ENCODE results near the gene CYP27A1. TPM values are rescaled to one million over a fixed set of nuclear protein-coding genes. Genes with fewer than 3 reads are reported as not detected.

CYP27A1 gene
- total RNA-seq, 1 donor from 2014 or later: 6.7 TPM

GRCh38 chr2:218811382-218811781 lies 29.4 kb downstream of the CYP27A1 start:
- intact Hi-C loops (cut with micrococcal nuclease): no loop called here
- H3K36me3 ChIP-seq: peaks cover 41% of the 10 kb centered on the region
- TF ChIP-seq CTCF (IDR thresholded peaks at IDR 0.05; ENCODE audit: borderline replicate concordance): no peak
- no peak for DNase-seq
- peaks cover 7% of the 10 kb centered on the region for H3K4me1 ChIP-seq
- no peaks in the 10 kb centered on the region for H3K27me3 ChIP-seq (ENCODE audit: low read depth)
- no peak overlapping the region for H3K4me3 ChIP-seq
- no peak overlapping the region for H3K27ac ChIP-seq (replicated peaks)
- no peaks in the 10 kb centered on the region for H3K9me3 ChIP-seq (replicated peaks)

GRCh38 chr2:218812096-218812815 lies 30.3 kb downstream of the CYP27A1 start:
- Histone ChIP-seq H3K4me1 (no peaks in the 10 kb centered on the region), H3K27ac (replicated peaks) (no peak overlapping the region), H3K36me3 (peaks cover 44% of the 10 kb centered on the region), H3K9me3 (replicated peaks) (no peaks in the 10 kb centered on the region), H3K27me3 (ENCODE audit: low read depth) (no peaks in the 10 kb centered on the region), H3K4me3 (no peak overlapping the region)
- DNase-seq: no peak
- intact Hi-C loops (cut with micrococcal nuclease): no loop called here
- TF ChIP-seq CTCF (IDR thresholded peaks at IDR 0.05; ENCODE audit: borderline replicate concordance): no peak

DNA sequence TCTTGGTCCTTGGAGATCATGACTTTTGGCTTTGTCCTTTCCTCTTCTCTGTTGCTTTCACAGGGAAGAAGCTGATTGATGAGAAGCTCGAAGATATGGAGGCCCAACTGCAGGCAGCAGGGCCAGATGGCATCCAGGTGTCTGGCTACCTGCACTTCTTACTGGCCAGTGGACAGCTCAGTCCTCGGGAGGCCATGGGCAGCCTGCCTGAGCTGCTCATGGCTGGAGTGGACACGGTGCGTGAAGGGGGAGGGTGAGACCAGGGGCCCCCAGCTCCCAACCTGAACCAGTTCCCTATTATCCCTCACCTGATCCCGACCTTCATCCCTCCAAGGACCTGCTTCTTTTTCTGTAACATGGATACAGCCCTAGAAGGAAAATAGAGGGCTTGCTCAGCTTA lies 30.9 kb downstream of the CYP27A1 start:
- H3K9me3 ChIP-seq (replicated peaks): no peaks in the 10 kb centered on the region
- H3K4me1 ChIP-seq: no peaks in the 10 kb centered on the region
- intact Hi-C loops (cut with micrococcal nuclease): no loop called here
- no peak overlapping the region for H3K4me3 ChIP-seq
- no peak overlapping the region for H3K27ac ChIP-seq (replicated peaks)
- DNase-seq: no peak
- no peak for TF ChIP-seq CTCF (IDR thresholded peaks at IDR 0.05; ENCODE audit: borderline replicate concordance)
- H3K27me3 ChIP-seq (ENCODE audit: low read depth): no peaks in the 10 kb centered on the region
- peaks cover 44% of the 10 kb centered on the region for H3K36me3 ChIP-seq

DNA sequence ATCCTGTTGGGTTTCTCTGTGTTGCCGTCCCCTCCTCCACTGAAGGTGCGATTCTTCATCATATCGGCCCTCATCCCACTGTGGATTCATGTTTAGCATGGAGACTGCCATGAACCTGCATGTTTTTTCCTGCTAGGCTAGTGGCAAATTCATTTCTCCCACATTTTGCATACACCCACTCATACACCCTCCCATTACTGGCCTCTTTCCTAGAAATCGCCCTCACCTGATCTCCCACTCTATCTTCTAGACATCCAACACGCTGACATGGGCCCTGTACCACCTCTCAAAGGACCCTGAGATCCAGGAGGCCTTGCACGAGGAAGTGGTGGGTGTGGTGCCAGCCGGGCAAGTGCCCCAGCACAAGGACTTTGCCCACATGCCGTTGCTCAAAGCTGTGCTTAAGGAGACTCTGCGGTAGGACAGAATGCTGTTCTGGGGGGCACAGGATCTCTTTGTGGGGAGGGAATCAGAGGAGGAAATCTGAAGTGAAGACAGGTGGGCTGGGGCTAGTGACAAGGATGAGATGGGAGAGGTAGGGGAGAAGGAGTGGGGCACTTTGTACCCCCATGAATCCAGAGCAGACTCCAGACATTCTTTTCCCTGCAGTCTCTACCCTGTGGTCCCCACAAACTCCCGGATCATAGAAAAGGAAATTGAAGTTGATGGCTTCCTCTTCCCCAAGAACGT lies 32.0 kb downstream of the CYP27A1 start:
- no peak for DNase-seq
- no peak for TF ChIP-seq CTCF (IDR thresholded peaks at IDR 0.05; ENCODE audit: borderline replicate concordance)
- Histone ChIP-seq H3K36me3 (peaks cover 44% of the 10 kb centered on the region), H3K4me3 (no peak overlapping the region), H3K4me1 (no peaks in the 10 kb centered on the region), H3K9me3 (replicated peaks) (no peaks in the 10 kb centered on the region), H3K27ac (replicated peaks) (no peak overlapping the region), H3K27me3 (ENCODE audit: low read depth) (no peaks in the 10 kb centered on the region)
- intact Hi-C loops (cut with micrococcal nuclease): no loop called here

- no peak overlapping the region for H3K4me3 ChIP-seq
- H3K27me3 ChIP-seq (ENCODE audit: low read depth): no peaks in the 10 kb centered on the region
- H3K27ac ChIP-seq (replicated peaks): no peak overlapping the region
- H3K9me3 ChIP-seq (replicated peaks): no peaks in the 10 kb centered on the region
- DNase-seq: no peak
- intact Hi-C loops (cut with micrococcal nuclease): no loop called here
- TF ChIP-seq CTCF (IDR thresholded peaks at IDR 0.05; ENCODE audit: borderline replicate concordance): no peak
- H3K4me1 ChIP-seq: no peaks in the 10 kb centered on the region
- H3K36me3 ChIP-seq: peaks cover 49% of the 10 kb centered on the region
Observed at GRCh38 chr2:218814540-218815243, 32.7 kb downstream of the CYP27A1 start.
